GM12878 (cell line): ENCODE measurements around the gene CHRND.

ENCODE experiments used
- ATF2 ChIP-seq: IDR thresholded peaks from 2 replicates; pipeline ENCODE4 v1.6.1; 2012; ENCODE audit warnings: low read length, inconsistent platforms
- BHLHE40 ChIP-seq, 2 experiments: fragments of 450-650 bp in 1 of 2; IDR thresholded peaks; 2 replicates each; pipeline ENCODE4 v1.6.1; 2011 to 2017; ENCODE audit warnings: low read depth in 2 of 2, borderline replicate concordance in 1 of 2, improper control_type of control experiment in 1 of 2, low read length in 1 of 2, mild to moderate bottlenecking in 1 of 2
- POLR2A ChIP-seq: IDR thresholded peaks from 2 replicates; pipeline ENCODE4 v1.6.1; 2011; ENCODE audit warnings: low read depth, mild to moderate bottlenecking, low read length
- POLR2AphosphoS5 ChIP-seq: IDR thresholded peaks from 2 replicates; pipeline ENCODE4 v1.6.1; 2011; ENCODE audit warnings: mild to moderate bottlenecking, low read length, inconsistent platforms
- RFX5 ChIP-seq: IDR thresholded peaks from 2 replicates; pipeline ENCODE4 v1.6.1; 2011; ENCODE audit warnings: low read depth, low read length, improper control_type of control experiment
- SIN3A ChIP-seq: IDR thresholded peaks from 2 replicates; pipeline ENCODE4 v1.6.1; 2012; ENCODE audit warnings: low read depth, low read length, improper control_type of control experiment
- SP1 ChIP-seq: IDR thresholded peaks from one replicate; pipeline ENCODE4 v1.6.1; 2011; ENCODE audit warnings: low read depth, low read length
- SRF ChIP-seq, 2 experiments: IDR thresholded peaks; 2 replicates each; pipeline ENCODE4 v1.6.1; 2011; ENCODE audit warnings: low read depth in 2 of 2, low read length in 2 of 2, mild to moderate bottlenecking in 1 of 2, moderate library complexity in 1 of 2
- ZBED1 ChIP-seq: IDR thresholded peaks from 2 replicates; pipeline ENCODE4 v1.6.1; 2016; ENCODE audit warnings: borderline replicate concordance
- TF ChIP-seq, protein P1 (sequence below), 3 experiments: IDR thresholded peaks in 2 of 3; conservative IDR thresholded peaks in 1 of 3; 2 replicates each; pipeline ENCODE4 v1.5.1; 2011; ENCODE audit warnings: low read depth in 3 of 3, low read length in 3 of 3, mild to moderate bottlenecking in 3 of 3, control low read depth in 2 of 3, moderate library complexity in 2 of 3, inconsistent platforms in 1 of 3, mixed read lengths in 1 of 3; ENCODE audit not compliant: control insufficient read depth in 2 of 3, insufficient read depth in 1 of 3; ENCODE audit errors: extremely low read depth in 1 of 3
- TF ChIP-seq, protein P2 (sequence below): IDR thresholded peaks from 2 replicates; pipeline ENCODE4 v1.6.1; 2012; ENCODE audit warnings: mild to moderate bottlenecking, low read depth, low read length

- TF ChIP-seq, protein P1, sequence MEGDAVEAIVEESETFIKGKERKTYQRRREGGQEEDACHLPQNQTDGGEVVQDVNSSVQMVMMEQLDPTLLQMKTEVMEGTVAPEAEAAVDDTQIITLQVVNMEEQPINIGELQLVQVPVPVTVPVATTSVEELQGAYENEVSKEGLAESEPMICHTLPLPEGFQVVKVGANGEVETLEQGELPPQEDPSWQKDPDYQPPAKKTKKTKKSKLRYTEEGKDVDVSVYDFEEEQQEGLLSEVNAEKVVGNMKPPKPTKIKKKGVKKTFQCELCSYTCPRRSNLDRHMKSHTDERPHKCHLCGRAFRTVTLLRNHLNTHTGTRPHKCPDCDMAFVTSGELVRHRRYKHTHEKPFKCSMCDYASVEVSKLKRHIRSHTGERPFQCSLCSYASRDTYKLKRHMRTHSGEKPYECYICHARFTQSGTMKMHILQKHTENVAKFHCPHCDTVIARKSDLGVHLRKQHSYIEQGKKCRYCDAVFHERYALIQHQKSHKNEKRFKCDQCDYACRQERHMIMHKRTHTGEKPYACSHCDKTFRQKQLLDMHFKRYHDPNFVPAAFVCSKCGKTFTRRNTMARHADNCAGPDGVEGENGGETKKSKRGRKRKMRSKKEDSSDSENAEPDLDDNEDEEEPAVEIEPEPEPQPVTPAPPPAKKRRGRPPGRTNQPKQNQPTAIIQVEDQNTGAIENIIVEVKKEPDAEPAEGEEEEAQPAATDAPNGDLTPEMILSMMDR (IDR thresholded peaks at IDR 0.05 in 2 of 3, conservative IDR thresholded peaks at IDR 0.05 in 1 of 3; ENCODE audit: control insufficient read depth in 2 of 3, extremely low read depth in 1 of 3, insufficient read depth in 1 of 3, low read depth in 3 of 3, low read length in 3 of 3), result no peak
- TF ChIP-seq POLR2AphosphoS5, result no peak
- no peak for TF ChIP-seq ZBED1
- TF ChIP-seq SP1, result no peak
- TF ChIP-seq POLR2A, result no peak
- no peak for TF ChIP-seq RFX5
- no peak for TF ChIP-seq SRF (IDR thresholded peaks at IDR 0.05; ENCODE audit: low read depth in 2 of 2, low read length in 2 of 2)
- TF ChIP-seq BHLHE40 (IDR thresholded peaks at IDR 0.05; ENCODE audit: borderline replicate concordance in 1 of 2, low read depth in 2 of 2, low read length in 1 of 2), result no peak
- no peak for TF ChIP-seq ATF2
- no peak for TF ChIP-seq SIN3A
- TF ChIP-seq, protein P2, sequence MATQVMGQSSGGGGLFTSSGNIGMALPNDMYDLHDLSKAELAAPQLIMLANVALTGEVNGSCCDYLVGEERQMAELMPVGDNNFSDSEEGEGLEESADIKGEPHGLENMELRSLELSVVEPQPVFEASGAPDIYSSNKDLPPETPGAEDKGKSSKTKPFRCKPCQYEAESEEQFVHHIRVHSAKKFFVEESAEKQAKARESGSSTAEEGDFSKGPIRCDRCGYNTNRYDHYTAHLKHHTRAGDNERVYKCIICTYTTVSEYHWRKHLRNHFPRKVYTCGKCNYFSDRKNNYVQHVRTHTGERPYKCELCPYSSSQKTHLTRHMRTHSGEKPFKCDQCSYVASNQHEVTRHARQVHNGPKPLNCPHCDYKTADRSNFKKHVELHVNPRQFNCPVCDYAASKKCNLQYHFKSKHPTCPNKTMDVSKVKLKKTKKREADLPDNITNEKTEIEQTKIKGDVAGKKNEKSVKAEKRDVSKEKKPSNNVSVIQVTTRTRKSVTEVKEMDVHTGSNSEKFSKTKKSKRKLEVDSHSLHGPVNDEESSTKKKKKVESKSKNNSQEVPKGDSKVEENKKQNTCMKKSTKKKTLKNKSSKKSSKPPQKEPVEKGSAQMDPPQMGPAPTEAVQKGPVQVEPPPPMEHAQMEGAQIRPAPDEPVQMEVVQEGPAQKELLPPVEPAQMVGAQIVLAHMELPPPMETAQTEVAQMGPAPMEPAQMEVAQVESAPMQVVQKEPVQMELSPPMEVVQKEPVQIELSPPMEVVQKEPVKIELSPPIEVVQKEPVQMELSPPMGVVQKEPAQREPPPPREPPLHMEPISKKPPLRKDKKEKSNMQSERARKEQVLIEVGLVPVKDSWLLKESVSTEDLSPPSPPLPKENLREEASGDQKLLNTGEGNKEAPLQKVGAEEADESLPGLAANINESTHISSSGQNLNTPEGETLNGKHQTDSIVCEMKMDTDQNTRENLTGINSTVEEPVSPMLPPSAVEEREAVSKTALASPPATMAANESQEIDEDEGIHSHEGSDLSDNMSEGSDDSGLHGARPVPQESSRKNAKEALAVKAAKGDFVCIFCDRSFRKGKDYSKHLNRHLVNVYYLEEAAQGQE, result no peak
Observed at GRCh38 chr2:232523402-232523681, 2.6 kb upstream of the CHRND start.
